H1 (cell line): ENCODE results near the gene PDX1.
A peak's percentile ranks its signal among the peaks of the same experiment; 100 is the strongest.

Experiments
- ASH2L ChIP-seq: fragments of 200-600, 300-600 bp; sonication (generic); IDR thresholded peaks from one replicate; pipeline ENCODE4 v1.7.1; 2017; ENCODE audit warnings: low read length
- EZH2 ChIP-seq: fragments of 200-600 bp; sonication (generic); IDR thresholded peaks from 2 replicates; pipeline ENCODE4 v1.7.1; 2012; ENCODE audit warnings: low read depth, mild to moderate bottlenecking, moderate library complexity, low read length, inconsistent platforms; ENCODE audit not compliant: severe bottlenecking
- POU5F1 ChIP-seq: IDR thresholded peaks from 2 replicates; pipeline ENCODE4 v1.6.1; 2011; ENCODE audit warnings: low read depth, mild to moderate bottlenecking, low read length, moderate library complexity
- RBBP5 ChIP-seq: IDR thresholded peaks from 2 replicates; pipeline ENCODE4 v1.7.1; 2012; ENCODE audit warnings: low read depth, mild to moderate bottlenecking, inconsistent platforms, low read length, moderate library complexity, borderline replicate concordance
- ZNF274 ChIP-seq: IDR thresholded peaks from 2 replicates; pipeline ENCODE4 v1.7.0; 2012; ENCODE audit warnings: low read length, borderline replicate concordance; ENCODE audit errors: extremely low read depth
- TF ChIP-seq, protein P1 (sequence below), 3 experiments: IDR thresholded peaks; 1 replicate in 2 of 3; 2 replicates in 1 of 3; pipeline versions ENCODE4 v1.5.1 to v1.6.1; 2011; ENCODE audit warnings: low read length in 3 of 3, mild to moderate bottlenecking in 3 of 3, inconsistent platforms in 2 of 3, low read depth in 1 of 3, moderate library complexity in 1 of 3; ENCODE audit not compliant: insufficient read depth in 1 of 3; ENCODE audit errors: control extremely low read depth in 1 of 3
- TF ChIP-seq, protein P2 (sequence below): fragments of 300-600 bp; sonication (generic); IDR thresholded peaks from 2 replicates; pipeline ENCODE4 v1.7.1; 2012; ENCODE audit warnings: low read length, moderate library complexity, mild to moderate bottlenecking, inconsistent platforms; ENCODE audit not compliant: insufficient replicate concordance

DNA sequence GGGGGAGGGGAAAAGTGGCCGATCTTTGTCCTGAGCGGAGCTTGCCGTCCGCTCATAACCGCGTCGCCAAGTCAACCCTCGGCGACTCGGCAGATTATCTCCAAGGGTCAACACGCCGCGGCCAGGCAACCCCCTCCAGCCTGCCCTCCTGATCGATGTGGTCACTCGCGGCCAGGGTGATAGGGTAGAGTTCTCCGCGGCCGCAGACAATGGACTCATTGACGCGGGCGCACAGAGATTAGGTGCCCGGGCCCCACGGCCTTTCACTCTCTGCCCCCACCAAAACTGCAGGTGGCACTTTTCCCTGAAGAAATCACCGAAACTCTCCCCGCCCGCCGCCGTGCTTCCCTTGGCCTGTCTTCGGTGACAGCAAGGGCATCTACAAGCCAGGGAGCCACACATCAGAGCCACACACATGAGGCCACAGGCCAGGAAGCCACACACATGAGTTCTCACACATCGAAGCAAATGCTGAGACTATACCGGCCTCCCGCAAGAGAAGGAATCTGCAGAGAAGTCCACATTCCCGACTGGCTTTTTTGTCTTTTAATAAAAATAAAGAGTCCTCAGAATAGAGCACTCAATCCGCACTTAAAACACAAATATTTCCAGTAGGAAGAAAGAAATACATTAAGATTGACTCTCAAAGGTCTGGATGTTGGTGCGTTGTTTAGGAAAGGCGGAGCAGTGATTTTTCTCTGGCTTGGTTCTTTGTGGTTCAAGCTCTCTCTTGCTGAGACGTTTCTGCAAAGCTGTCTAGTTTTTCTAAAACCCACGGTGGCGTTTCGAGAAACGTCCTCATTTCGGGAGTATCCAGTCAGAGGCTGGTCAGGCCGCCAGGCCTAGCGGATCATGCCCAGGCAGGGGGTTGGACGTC is 1.5 kb upstream of the PDX1 start:
- TF ChIP-seq, protein P1, sequence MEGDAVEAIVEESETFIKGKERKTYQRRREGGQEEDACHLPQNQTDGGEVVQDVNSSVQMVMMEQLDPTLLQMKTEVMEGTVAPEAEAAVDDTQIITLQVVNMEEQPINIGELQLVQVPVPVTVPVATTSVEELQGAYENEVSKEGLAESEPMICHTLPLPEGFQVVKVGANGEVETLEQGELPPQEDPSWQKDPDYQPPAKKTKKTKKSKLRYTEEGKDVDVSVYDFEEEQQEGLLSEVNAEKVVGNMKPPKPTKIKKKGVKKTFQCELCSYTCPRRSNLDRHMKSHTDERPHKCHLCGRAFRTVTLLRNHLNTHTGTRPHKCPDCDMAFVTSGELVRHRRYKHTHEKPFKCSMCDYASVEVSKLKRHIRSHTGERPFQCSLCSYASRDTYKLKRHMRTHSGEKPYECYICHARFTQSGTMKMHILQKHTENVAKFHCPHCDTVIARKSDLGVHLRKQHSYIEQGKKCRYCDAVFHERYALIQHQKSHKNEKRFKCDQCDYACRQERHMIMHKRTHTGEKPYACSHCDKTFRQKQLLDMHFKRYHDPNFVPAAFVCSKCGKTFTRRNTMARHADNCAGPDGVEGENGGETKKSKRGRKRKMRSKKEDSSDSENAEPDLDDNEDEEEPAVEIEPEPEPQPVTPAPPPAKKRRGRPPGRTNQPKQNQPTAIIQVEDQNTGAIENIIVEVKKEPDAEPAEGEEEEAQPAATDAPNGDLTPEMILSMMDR (IDR thresholded peaks at IDR 0.05; ENCODE audit: control extremely low read depth in 1 of 3, insufficient read depth in 1 of 3, low read depth in 1 of 3, low read length in 3 of 3), result no peak
- TF ChIP-seq RBBP5 (no peak), ASH2L (no peak), EZH2 (peak; percentile 100), ZNF274 (no peak), POU5F1 (no peak)
- TF ChIP-seq, protein P2, sequence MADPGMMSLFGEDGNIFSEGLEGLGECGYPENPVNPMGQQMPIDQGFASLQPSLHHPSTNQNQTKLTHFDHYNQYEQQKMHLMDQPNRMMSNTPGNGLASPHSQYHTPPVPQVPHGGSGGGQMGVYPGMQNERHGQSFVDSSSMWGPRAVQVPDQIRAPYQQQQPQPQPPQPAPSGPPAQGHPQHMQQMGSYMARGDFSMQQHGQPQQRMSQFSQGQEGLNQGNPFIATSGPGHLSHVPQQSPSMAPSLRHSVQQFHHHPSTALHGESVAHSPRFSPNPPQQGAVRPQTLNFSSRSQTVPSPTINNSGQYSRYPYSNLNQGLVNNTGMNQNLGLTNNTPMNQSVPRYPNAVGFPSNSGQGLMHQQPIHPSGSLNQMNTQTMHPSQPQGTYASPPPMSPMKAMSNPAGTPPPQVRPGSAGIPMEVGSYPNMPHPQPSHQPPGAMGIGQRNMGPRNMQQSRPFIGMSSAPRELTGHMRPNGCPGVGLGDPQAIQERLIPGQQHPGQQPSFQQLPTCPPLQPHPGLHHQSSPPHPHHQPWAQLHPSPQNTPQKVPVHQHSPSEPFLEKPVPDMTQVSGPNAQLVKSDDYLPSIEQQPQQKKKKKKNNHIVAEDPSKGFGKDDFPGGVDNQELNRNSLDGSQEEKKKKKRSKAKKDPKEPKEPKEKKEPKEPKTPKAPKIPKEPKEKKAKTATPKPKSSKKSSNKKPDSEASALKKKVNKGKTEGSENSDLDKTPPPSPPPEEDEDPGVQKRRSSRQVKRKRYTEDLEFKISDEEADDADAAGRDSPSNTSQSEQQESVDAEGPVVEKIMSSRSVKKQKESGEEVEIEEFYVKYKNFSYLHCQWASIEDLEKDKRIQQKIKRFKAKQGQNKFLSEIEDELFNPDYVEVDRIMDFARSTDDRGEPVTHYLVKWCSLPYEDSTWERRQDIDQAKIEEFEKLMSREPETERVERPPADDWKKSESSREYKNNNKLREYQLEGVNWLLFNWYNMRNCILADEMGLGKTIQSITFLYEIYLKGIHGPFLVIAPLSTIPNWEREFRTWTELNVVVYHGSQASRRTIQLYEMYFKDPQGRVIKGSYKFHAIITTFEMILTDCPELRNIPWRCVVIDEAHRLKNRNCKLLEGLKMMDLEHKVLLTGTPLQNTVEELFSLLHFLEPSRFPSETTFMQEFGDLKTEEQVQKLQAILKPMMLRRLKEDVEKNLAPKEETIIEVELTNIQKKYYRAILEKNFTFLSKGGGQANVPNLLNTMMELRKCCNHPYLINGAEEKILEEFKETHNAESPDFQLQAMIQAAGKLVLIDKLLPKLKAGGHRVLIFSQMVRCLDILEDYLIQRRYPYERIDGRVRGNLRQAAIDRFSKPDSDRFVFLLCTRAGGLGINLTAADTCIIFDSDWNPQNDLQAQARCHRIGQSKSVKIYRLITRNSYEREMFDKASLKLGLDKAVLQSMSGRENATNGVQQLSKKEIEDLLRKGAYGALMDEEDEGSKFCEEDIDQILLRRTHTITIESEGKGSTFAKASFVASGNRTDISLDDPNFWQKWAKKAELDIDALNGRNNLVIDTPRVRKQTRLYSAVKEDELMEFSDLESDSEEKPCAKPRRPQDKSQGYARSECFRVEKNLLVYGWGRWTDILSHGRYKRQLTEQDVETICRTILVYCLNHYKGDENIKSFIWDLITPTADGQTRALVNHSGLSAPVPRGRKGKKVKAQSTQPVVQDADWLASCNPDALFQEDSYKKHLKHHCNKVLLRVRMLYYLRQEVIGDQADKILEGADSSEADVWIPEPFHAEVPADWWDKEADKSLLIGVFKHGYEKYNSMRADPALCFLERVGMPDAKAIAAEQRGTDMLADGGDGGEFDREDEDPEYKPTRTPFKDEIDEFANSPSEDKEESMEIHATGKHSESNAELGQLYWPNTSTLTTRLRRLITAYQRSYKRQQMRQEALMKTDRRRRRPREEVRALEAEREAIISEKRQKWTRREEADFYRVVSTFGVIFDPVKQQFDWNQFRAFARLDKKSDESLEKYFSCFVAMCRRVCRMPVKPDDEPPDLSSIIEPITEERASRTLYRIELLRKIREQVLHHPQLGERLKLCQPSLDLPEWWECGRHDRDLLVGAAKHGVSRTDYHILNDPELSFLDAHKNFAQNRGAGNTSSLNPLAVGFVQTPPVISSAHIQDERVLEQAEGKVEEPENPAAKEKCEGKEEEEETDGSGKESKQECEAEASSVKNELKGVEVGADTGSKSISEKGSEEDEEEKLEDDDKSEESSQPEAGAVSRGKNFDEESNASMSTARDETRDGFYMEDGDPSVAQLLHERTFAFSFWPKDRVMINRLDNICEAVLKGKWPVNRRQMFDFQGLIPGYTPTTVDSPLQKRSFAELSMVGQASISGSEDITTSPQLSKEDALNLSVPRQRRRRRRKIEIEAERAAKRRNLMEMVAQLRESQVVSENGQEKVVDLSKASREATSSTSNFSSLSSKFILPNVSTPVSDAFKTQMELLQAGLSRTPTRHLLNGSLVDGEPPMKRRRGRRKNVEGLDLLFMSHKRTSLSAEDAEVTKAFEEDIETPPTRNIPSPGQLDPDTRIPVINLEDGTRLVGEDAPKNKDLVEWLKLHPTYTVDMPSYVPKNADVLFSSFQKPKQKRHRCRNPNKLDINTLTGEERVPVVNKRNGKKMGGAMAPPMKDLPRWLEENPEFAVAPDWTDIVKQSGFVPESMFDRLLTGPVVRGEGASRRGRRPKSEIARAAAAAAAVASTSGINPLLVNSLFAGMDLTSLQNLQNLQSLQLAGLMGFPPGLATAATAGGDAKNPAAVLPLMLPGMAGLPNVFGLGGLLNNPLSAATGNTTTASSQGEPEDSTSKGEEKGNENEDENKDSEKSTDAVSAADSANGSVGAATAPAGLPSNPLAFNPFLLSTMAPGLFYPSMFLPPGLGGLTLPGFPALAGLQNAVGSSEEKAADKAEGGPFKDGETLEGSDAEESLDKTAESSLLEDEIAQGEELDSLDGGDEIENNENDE, result no peak
